Lower lobe of right lung (tissue), 2 donors: ENCODE results near the gene NELL1. TPM values are rescaled to one million over a fixed set of nuclear protein-coding genes. Genes with fewer than 3 reads are reported as not detected.

Experiments
- ATAC-seq, 2 donors: fragments of 200-7000 bp; cut with Tn5 transposase; one replicate each; pipeline ENCODE4 v1.9.1; 2020 to 2022; ENCODE audit warnings: mild to moderate bottlenecking in 2 of 2, moderate library complexity in 2 of 2
- DNase-seq: peaks from one replicate; pipeline ENCODE4 v3.0.0-alpha.2; 2020
- H3K27ac ChIP-seq: fragments of 200-600 bp; one replicate; pipeline ENCODE4 v1.8.0; 2022
- H3K27me3 ChIP-seq: fragments of 200-600 bp; one replicate; pipeline ENCODE4 v1.8.0; 2022; ENCODE audit warnings: low read depth
- H3K36me3 ChIP-seq: fragments of 200-600 bp; one replicate; pipeline ENCODE4 v1.8.0; 2022; ENCODE audit warnings: mild to moderate bottlenecking
- H3K4me1 ChIP-seq: fragments of 200-600 bp; one replicate; pipeline ENCODE4 v1.8.0; 2022
- H3K4me3 ChIP-seq: fragments of 200-600 bp; one replicate; pipeline ENCODE4 v1.8.0; 2022; ENCODE audit warnings: mild to moderate bottlenecking
- H3K9me3 ChIP-seq: fragments of 200-600 bp; one replicate; pipeline ENCODE4 v1.8.0; 2022
- intact Hi-C: fragments of 100-400 bp; cut with DNase I; formaldehyde crosslinking; loops from one replicate; pipeline ENCODE4 v1.11.0; 2022
- total RNA-seq: library from RNA; stranded (reverse); fragmentation: NEBNext Ultra II Directional; extraction: Animal tissue kit (Norgen Biotek cat#: 25700); gene quantifications from one replicate; pipeline ENCODE4 v1.2.1, GENCODE V29; 2021
- TF ChIP-seq, protein P1 (sequence below): fragments of 200-600 bp; IDR thresholded peaks from one replicate; pipeline ENCODE4 v1.8.0; 2022; ENCODE audit warnings: antibody characterized with exemption, mild to moderate bottlenecking
- donor health status: DM: no; HTN: yes; CAD: no; lungs with severe emphysema.

Gene NELL1
- total RNA-seq, 1 donor from 2014 or later = 0.15 TPM

DNA sequence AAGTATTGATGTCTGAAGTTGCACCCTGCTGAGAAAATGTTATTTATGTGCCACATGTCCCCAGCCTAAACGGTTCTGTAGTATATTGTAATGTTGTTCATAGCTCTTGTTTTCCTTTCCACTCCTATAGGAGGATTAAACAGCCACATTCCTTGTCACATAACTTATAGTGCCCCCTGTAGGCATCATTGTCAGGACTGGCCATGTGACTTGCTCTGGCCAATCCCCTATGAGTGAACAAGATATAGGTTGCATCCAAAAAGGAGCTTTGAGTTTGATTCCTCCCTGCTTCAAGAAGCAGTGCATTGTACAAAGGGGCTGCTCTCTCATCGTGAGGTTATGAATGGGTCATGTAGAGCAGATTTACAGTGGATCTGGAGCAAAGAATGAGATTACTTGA is 805.9 kb downstream of the NELL1 start:
- no peaks in the 10 kb centered on the region for H3K9me3 ChIP-seq
- DNase-seq = no peak
- ATAC-seq = no peak
- TF ChIP-seq, protein P1, sequence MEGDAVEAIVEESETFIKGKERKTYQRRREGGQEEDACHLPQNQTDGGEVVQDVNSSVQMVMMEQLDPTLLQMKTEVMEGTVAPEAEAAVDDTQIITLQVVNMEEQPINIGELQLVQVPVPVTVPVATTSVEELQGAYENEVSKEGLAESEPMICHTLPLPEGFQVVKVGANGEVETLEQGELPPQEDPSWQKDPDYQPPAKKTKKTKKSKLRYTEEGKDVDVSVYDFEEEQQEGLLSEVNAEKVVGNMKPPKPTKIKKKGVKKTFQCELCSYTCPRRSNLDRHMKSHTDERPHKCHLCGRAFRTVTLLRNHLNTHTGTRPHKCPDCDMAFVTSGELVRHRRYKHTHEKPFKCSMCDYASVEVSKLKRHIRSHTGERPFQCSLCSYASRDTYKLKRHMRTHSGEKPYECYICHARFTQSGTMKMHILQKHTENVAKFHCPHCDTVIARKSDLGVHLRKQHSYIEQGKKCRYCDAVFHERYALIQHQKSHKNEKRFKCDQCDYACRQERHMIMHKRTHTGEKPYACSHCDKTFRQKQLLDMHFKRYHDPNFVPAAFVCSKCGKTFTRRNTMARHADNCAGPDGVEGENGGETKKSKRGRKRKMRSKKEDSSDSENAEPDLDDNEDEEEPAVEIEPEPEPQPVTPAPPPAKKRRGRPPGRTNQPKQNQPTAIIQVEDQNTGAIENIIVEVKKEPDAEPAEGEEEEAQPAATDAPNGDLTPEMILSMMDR = no peak
- no peak overlapping the region for H3K27ac ChIP-seq
- intact Hi-C loops = no loop called here
- H3K27me3 ChIP-seq = no peaks in the 10 kb centered on the region
- H3K4me3 ChIP-seq = no peak overlapping the region
- no peaks in the 10 kb centered on the region for H3K36me3 ChIP-seq
- no peaks in the 10 kb centered on the region for H3K4me1 ChIP-seq

GRCh38 chr11:21476588-21476987 is 807.2 kb downstream of the NELL1 start:
- no peaks in the 10 kb centered on the region for H3K4me1 ChIP-seq
- intact Hi-C loops = no loop called here
- no peak for ATAC-seq
- H3K36me3 ChIP-seq = no peaks in the 10 kb centered on the region
- no peak overlapping the region for H3K27ac ChIP-seq
- no peak overlapping the region for H3K4me3 ChIP-seq
- no peaks in the 10 kb centered on the region for H3K9me3 ChIP-seq
- no peak for DNase-seq
- no peaks in the 10 kb centered on the region for H3K27me3 ChIP-seq
- TF ChIP-seq, protein P1 = no peak

- Histone ChIP-seq H3K9me3 (no peaks in the 10 kb centered on the region), H3K27ac (no peak overlapping the region), H3K4me3 (no peak overlapping the region), H3K36me3 (no peaks in the 10 kb centered on the region), H3K4me1 (no peaks in the 10 kb centered on the region), H3K27me3 (no peaks in the 10 kb centered on the region)
- ATAC-seq (no peak), DNase-seq (no peak)
- TF ChIP-seq, protein P1 = no peak
- intact Hi-C loops = no loop called here
These were observed 810.9 kb downstream of the NELL1 start for GRCh38 chr11:21480240-21480639.

GRCh38 chr11:21481255-21481654 is 811.9 kb downstream of the NELL1 start:
- ATAC-seq = no peak

GRCh38 chr11:21484039-21484438 is 814.7 kb downstream of the NELL1 start:
- H3K4me1 ChIP-seq = no peaks in the 10 kb centered on the region
- H3K9me3 ChIP-seq = no peaks in the 10 kb centered on the region
- no peak overlapping the region for H3K4me3 ChIP-seq
- H3K27ac ChIP-seq = no peak overlapping the region
- H3K27me3 ChIP-seq = no peaks in the 10 kb centered on the region
- no peak for DNase-seq
- TF ChIP-seq, protein P1 = no peak
- no peak for ATAC-seq
- intact Hi-C loops = no loop called here
- H3K36me3 ChIP-seq = no peaks in the 10 kb centered on the region

More at GRCh38 chr11:21481255-21481654, 811.9 kb downstream of the NELL1 start:
- no peaks in the 10 kb centered on the region for H3K4me1 ChIP-seq
- no peaks in the 10 kb centered on the region for H3K9me3 ChIP-seq
- no peak overlapping the region for H3K27ac ChIP-seq
- no peaks in the 10 kb centered on the region for H3K27me3 ChIP-seq
- intact Hi-C loops = no loop called here
- TF ChIP-seq, protein P1 = no peak
- H3K36me3 ChIP-seq = no peaks in the 10 kb centered on the region
- no peak for DNase-seq
- no peak overlapping the region for H3K4me3 ChIP-seq

GRCh38 chr11:21485006-21485405 is 815.6 kb downstream of the NELL1 start:
- ATAC-seq (no peak), DNase-seq (no peak)
- TF ChIP-seq, protein P1 = no peak
- no peaks in the 10 kb centered on the region for H3K36me3 ChIP-seq
- no peaks in the 10 kb centered on the region for H3K27me3 ChIP-seq
- no peak overlapping the region for H3K27ac ChIP-seq
- H3K9me3 ChIP-seq = no peaks in the 10 kb centered on the region
- intact Hi-C loops = no loop called here
- H3K4me1 ChIP-seq = no peaks in the 10 kb centered on the region
- H3K4me3 ChIP-seq = no peak overlapping the region
